GM18511 (cell line): ENCODE measurements around the gene PLP1.
"Not testable (repeated sequence)": the region's sequence is repeated elsewhere in the genome, so short reads cannot be mapped to it uniquely, and the experiment has no call there.

Source experiments
- ATAC-seq: cut with Tn5 transposase; IDR thresholded peaks from one replicate; pipeline ENCODE4 v1.9.1; 2021; ENCODE audit warnings: mild to moderate bottlenecking, moderate library complexity; ENCODE audit not compliant: unreplicated experiment

Gene PLP1

DNA sequence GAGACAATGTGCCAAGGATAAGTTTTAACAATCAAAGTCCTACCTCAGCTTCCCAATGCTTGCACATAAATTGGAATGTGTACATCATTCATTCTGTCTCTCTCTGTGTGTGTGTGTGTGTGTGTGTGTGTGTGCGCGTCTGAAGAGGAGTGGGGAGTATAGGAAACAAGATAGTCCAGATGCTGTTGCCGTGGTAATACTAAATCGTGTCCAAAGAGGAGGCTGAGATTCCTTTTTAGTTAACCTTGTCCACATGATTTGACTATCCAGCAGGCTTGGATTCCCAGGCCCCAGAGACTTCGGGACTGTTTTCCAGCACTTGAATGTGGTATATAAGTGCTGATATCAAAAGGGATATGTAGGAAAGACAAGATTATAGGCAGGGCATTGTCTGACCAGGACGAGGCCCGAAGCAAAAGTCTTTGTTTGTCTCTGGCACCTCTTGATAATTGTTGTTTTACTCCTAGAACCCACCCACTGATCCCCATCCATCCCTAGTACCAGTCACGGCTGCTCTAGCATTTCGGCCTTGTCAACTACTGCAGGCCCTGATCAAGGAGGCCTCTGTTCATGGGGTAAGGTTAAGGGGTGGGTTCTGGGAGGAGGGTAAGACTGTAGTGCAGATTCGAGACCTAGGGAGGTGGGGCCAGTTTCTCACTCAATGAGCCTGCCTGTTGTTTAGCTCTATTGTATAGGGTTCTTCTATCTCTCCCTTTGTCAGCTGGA is 3.9 kb downstream of the PLP1 start:
- no peak for ATAC-seq

DNA sequence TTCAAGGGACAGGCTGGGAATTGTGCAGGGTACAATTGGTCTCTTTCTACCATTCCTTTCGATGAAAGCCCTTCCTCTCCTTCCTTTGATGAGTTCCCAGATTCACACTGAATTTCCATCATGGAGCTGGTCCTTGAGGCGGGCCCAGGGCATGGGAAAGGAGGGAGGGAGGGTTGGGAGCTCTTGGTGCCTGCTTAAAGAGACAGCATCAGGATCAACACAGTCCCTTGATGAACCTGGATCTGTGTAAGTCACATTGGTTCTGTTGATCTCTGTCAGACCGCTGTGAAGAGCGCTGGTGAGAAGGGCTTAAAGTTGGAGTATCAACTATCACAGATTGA is 4.4 kb downstream of the PLP1 start:
- ATAC-seq, result no peak

DNA sequence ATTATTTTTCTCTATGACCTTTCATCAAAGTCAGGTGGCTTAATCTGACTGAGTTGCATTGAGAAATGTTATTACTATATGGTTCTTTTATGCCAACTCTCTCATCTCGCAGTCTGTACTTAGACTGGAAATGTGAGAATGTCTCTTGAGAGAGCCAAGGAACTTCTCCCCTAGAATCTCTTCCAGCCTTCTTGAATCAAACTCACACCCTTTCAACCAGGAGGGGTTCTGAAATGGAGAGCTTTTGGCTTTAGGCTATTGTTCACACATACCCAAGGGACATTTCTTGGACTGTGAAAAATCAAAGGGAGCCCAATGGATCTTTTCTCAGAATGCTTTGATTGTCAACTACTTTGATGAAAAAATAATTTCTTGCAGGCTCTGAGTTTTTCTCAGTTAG is 5.1 kb downstream of the PLP1 start:
- no peak for ATAC-seq

DNA sequence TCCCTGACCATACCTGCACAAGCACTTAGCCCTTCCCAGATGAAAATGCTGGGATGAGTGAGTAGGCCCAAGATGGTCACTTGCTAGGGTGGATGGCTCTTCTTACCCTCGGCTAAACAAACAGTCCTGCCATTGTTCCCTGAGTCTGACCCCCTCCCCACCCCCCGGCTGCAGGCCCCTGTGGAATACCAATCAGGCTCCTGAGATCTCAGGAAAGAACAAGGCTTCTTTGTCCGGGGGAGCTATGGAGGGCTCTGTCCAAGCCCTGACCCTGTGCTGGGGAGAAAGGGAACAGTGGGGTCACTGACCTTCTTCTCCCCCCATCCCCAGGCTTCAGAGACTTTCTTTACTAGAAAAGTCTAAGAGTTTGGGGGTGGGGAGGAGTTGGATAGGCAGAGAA is 6.0 kb downstream of the PLP1 start:
- no peak for ATAC-seq

DNA sequence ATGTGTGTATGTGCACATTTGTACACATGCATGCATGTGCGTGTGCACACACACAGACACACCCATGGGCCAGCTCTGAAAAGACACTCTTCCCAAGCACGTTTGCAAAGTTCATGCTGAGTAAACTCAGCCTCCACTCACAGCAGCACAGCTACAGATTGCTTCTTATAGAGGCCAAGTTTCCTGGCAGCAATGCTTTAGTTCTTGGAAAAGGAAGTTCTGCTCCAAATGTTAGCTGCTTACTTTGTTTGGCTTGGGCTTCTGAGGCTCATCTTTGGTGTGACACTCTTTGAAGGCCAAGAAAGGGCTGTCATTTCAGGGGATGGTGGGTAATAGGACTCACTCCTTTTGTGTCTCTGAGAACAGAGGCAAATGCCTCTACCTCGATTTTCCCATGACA is 6.6 kb downstream of the PLP1 start:
- no peak for ATAC-seq

DNA sequence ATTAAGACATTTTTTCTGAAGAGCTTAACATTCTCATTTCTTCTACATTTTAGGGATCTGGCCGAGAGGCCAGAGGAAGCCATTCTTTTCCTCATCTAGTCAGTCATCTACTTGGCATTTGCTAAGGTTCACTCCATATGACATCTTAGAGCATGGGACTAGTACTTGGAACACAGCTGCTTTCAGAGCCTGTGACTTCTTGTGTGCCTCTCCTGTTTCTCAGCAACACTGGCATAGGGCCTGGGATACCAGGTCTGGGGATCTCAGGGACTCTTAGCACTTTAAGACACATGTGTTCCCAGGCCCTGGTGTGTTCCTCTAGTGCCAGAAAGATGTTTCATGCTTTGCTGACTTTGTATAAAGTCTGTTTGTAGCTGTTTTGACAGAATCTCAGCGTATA is 7.3 kb downstream of the PLP1 start:
- no peak for ATAC-seq

DNA sequence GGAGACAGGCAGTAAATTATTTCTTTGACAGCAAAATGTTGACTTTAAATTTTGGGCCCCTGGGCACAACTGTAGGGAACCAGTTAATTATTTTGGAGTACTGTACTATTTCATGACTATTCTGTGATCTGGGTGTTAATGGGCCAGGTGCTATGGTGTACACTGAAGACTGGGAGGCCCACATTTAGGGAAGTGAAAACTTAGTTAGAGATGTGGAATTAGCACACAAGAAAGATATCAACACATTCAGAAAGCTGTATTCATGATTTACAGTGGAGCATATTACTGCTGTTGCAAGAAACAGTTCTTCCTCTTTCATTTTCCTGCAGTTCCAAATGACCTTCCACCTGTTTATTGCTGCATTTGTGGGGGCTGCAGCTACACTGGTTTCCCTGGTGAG is 12.4 kb downstream of the PLP1 start:
- ATAC-seq, result peak; percentile 98

DNA sequence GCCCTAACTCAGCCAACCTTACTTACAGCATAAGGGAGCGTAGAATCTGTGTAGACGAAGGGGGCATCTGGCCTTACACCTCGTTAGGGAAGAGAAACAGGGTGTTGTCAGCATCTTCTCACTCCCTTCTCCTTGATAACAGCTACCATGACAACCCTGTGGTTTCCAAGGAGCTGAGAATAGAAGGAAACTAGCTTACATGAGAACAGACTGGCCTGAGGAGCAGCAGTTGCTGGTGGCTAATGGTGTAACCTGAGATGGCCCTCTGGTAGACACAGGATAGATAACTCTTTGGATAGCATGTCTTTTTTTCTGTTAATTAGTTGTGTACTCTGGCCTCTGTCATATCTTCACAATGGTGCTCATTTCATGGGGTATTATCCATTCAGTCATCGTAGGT is 14.6 kb downstream of the PLP1 start:
- ATAC-seq, result no peak

DNA sequence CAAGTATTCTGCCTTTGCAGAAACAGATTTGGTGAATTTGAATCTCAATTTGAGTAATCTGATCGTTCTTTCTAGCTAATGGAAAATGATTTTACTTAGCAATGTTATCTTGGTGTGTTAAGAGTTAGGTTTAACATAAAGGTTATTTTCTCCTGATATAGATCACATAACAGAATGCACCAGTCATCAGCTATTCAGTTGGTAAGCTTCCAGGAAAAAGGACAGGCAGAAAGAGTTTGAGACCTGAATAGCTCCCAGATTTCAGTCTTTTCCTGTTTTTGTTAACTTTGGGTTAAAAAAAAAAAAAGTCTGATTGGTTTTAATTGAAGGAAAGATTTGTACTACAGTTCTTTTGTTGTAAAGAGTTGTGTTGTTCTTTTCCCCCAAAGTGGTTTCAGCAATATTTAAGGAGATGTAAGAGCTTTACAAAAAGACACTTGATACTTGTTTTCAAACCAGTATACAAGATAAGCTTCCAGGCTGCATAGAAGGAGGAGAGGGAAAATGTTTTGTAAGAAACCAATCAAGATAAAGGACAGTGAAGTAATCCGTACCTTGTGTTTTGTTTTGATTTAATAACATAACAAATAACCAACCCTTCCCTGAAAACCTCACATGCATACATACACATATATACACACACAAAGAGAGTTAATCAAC is 15.3 kb downstream of the PLP1 start:
- ATAC-seq, result no peak

DNA sequence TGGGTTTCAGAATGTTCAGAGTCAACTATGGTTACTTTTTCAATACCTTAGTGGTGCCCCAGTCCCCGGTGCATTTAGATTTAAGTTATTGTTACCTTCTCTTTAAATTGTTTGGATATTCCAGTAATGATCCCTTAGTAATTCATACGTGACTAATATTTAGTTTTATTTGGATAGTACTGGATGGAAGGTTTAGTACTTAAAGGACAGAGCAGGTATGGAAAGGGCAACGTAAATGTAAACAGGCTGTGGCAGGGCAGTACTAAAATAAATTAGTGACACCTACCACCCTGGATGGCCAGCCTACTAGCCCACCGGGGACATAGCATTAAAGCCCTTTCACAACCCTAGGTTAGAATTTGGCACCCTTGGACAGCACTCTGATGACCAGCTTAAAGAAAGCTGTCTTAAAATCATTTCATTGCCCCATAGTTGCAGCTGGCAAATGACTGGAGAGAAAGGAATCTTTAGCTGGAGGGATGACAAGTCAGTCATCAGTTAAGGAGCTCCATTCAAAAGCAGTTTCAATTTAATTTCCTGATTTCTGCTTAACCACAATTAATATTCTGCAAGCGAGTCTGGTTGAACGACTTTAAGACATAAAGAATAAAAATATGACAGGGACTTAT is 16.4 kb downstream of the PLP1 start:
- no peak for ATAC-seq

DNA sequence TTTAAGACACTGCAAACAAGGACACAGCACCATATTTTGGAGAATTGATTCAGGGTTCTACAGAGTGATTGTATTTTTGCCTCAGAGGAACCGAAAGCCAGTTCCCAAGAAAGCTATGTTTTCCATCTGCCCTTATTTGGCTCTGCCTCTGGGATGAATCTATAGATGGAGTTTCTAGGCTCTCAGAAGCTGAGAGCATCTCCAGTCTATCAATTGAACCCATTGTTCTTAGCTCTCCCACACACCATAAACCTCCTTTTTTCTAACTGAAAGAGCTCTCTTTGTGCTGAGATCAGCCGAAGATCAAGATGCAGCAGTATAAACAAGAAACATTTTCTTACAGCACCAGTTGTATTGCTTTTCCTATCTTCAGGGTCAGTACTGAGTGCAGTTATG is 16.9 kb downstream of the PLP1 start:
- ATAC-seq, result no peak

DNA sequence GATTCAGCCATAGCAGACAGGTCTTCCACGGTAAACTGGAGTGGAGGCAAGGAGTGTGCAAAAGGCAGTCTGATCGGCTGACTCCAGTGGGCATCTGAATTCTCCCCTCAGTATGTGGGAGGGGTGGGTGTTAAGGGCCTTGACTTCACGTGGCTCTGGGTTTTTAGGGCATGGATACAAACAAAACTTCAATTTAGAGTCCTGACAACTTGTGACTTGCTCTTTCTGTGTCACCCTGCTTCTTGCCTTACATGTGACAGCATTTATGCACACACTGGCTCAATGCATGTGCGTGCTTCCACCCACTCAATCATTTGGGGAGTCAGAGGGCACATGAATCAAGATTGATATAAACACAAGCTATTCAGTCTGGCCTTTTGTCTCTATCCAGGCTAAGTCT is 17.5 kb downstream of the PLP1 start:
- ATAC-seq, result no peak

DNA sequence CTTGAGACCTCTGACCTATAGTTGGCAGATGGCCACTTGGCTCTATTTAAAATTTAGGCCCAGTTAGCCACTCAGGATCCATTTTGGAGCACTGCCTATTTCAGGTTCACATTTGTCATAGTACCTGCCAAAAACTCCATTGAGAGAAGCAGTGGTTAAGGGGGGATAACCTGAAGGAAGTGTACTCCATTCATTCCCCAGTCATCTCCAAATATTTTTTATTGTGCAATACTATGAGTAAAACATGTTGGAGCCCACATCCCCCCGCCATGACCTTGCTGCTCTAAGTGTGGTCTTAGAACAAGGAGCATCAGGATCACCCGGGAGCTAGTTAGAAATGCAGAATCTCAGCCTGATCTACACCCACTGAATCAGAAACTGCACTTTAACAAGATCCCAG is 21.1 kb downstream of the PLP1 start:
- ATAC-seq, result no peak

DNA sequence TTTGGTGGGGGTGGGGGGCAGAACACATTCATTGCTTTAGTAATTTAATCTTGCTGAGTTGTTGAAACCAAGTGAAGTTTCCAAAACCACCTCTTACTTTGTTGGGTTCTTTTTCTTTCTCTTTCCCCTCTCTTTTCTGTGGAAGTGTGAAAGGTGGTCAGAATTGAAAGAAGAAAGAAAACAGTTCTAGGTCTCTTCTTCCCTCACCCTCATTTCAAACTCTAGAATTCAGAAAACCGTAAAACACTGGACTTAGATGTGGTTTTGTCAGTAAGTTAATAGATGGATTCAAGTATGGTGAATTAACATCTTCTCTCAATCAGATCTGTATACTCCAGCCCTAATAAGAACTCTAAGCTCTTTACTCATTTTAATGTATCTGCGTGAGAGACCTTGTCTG is 23.7 kb downstream of the PLP1 start:
- ATAC-seq, result no peak

DNA sequence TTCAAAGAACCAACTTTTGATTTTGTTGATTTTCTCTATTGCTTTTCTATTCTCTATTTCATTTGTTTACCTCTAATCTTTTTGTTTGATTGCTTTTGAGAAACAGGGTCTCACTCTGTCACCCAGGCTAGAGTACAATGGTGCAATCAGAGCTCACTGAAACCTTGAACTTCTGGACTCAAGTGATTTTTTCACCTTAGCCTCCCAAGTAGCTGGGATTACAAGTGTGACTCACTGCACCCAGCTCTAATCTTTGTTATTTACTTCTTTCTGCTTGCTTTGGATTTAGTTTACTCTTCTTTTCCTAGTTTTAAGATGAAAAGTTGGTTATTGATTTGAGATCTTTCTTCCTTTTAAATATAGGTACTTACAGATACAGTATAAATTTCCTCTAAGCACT is 29.2 kb downstream of the PLP1 start:
- ATAC-seq, result no peak

DNA sequence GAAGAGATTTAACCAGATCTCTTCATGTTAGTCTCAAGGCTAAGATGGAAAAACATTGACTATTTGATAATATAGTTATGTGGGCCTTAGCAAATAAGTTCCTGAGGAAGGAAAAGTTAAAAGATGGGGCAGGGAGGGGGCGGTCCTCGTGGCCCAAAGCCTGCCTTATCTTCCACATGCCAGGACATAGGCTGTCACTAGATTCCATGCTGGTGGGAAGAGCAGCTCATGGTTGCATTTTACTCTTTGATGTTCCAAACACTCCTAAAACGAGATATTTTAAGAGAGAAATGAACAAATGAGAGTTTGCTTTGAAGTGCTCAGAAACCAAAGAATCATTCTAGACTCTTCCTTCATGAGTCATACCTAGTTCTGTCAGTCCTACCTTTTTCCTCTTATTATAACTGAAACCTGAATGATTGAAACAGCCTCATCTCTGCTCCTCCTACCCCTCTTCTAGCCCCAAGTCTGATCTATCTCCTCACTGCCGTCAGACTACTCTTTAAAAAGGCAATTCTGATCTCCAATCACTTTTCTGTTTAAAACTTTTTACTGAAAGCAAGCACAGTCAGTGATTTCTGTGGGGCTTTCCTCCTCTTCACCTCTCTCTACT is 30.3 kb downstream of the PLP1 start:
- no peak for ATAC-seq

DNA sequence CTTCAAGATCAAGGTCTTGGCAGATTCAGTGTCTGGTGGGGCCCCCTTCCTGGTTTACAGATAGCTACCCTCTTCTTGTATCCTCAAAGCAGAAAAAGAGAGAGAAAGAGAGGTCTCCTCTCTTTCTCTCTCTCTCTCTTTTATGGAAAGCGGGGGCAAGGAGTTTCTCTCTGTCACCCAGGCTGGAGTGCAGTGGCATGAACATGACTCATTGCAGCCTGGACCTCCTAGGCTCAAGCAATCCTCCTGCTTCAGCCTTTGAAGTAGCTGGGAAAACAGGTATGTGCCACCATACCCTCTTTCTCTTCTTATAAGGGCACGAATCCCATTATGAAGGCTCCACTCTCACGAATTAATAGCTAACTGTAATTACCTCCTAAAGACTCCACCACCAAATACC is 35.2 kb downstream of the PLP1 start:
- ATAC-seq, result no peak

DNA sequence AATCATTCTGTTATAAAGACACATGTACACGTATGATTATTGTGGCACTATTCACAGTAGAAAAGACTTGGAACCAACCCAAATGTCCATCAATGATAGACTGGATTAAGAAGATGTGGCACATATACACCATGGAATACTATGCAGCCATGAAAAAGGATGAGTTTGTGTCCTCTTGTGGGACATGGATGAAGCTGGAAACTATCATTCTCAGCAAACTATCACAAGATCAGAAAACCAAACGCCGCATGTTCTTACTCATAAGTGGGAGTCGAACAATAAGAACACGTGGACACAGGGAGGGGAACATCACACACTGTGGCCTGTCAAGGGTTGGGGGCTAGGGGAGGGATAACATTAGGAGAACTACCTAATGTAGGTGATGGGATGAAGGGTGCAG is 40.5 kb downstream of the PLP1 start:
- ATAC-seq, result peak; percentile 16

DNA sequence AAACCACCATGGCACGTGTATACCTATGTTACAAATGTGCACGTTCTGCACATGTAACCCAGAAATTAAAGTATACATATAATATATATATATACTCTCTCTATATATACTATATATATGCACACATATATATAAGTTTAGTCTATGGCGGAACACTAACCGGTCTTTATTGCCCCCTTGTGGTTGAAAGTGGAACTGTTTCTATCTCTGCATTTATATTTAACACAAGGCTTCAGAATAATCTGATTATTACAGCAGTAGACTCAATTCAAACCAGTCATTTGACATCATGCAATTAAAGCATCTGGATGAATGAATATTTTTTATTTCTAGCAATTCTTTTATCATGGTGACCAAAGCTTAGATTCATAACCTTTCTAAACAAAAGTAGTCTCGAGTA is 40.9 kb downstream of the PLP1 start:
- peak; percentile 62 for ATAC-seq

DNA sequence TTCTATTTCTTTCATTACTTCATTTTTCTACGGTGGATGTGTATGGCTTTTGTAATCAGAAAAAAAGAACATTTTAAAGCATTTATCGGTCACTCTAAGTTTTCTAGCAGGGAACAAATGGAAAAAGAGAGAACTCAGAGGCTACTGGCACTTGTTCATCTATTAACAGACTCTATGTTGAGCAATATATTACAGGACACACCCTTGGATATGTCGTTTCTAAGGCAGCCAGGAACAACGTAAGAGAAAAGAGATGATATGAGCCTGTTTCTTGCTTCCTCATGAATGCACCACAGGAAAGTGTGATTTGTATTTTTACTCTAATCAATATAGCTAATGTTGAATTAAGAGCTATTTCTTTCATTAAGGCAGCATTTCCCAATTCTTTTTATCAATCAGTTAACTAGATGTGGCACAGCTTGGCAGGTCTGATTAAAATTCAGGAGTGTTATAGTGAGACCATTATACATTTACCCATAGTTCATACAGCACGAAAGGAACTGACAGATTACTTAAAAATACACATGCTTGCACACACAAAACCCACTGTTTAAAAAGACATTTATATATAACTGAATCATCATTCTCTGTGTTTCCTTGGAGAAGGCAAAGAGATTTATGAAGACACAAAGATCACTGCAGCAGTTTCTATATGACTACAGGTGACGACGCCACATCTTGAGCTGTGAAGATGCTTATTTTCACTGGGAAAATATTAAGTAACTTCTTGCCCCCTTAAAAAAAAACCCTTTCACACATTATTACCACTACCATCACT is 42.4 kb downstream of the PLP1 start:
- ATAC-seq, result no peak

DNA sequence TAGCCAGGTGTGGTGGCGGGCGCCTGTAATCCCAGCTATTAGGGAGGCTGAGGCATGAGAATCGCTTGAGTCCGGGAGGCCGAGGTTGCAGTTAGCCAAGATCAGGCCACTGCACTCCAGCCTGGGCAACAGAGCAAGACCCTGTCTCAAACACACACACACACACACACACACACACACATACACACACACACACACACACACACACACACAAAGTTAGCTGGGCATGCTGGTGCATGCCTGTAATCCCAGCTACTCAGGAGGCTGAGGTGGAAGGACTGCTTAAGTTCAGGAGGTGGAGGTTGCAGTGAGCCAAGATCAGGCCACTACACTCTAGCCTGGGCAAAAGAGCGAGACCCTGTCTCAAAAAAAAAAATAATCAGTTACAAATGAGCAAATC is 44.2 kb downstream of the PLP1 start:
- ATAC-seq, result not testable (repeated sequence)
